SK-N-MC (cell line): ENCODE measurements around the gene SSBP2.

Experiments used
- DNase-seq: peaks from one replicate; pipeline ENCODE4 v3.0.0-alpha.2; 2011; ENCODE audit warnings: low read depth, low spot score
- H3K27ac ChIP-seq: fragments of 200-600 bp; sonication (generic); 2 replicates; pipeline ENCODE4 v1.5.1; 2016; ENCODE audit warnings: mixed run types
- H3K36me3 ChIP-seq: fragments of 200-600 bp; sonication (generic); 2 replicates; pipeline ENCODE4 v1.6.1; 2017; ENCODE audit warnings: antibody characterized with exemption, low read length, mixed read lengths; ENCODE audit not compliant: insufficient read depth
- H3K4me3 ChIP-seq: fragments of 200-600 bp; sonication (generic); 2 replicates; pipeline ENCODE4 v1.5.1; 2016
- H3K9ac ChIP-seq: fragments of 200-600 bp; sonication (generic); 2 replicates; pipeline ENCODE4 v1.8.0; 2017; ENCODE audit warnings: mixed run types, mixed read lengths; ENCODE audit not compliant: insufficient read length
- H3K9me3 ChIP-seq: fragments of 200-600 bp; sonication (generic); 2 replicates; pipeline ENCODE4 v1.6.1; 2017; ENCODE audit warnings: low read depth, mild to moderate bottlenecking, antibody characterized with exemption, low read length, moderate library complexity, mixed read lengths
- EZH2 ChIP-seq: fragments of 200-600 bp; sonication (generic); IDR thresholded peaks from one replicate; pipeline ENCODE4 v1.6.1; 2017; ENCODE audit warnings: antibody characterized with exemption
- FOXP2 ChIP-seq: optimal IDR thresholded peaks from 2 replicates; pipeline ENCODE3; 2011; ENCODE audit warnings: mild to moderate bottlenecking, moderate library complexity; ENCODE audit not compliant: insufficient read depth; ENCODE audit errors: extremely low read length, control extremely low read depth
- POLR2AphosphoS5 ChIP-seq: IDR thresholded peaks from 2 replicates; pipeline ENCODE4 v1.6.1; 2012; ENCODE audit warnings: mild to moderate bottlenecking, low read depth, low read length, borderline replicate concordance

SSBP2 gene

GRCh38 chr5:81544351-81545018 is 206.4 kb downstream of the SSBP2 start:
- no peak overlapping the region for H3K9ac ChIP-seq
- H3K4me3 ChIP-seq = no peak overlapping the region
- H3K9me3 ChIP-seq = no peaks in the 10 kb centered on the region
- TF ChIP-seq EZH2 = no peak
- no peak for TF ChIP-seq FOXP2
- no peak for TF ChIP-seq POLR2AphosphoS5
- H3K36me3 ChIP-seq = no peaks in the 10 kb centered on the region
- no peak for DNase-seq
- H3K27ac ChIP-seq = no peak overlapping the region

- no peak overlapping the region for H3K27ac ChIP-seq
- H3K36me3 ChIP-seq = no peaks in the 10 kb centered on the region
- no peaks in the 10 kb centered on the region for H3K9me3 ChIP-seq
- DNase-seq = no peak
- no peak overlapping the region for H3K4me3 ChIP-seq
- no peak for TF ChIP-seq FOXP2
- TF ChIP-seq EZH2 = no peak
- no peak for TF ChIP-seq POLR2AphosphoS5
- no peak overlapping the region for H3K9ac ChIP-seq
These were observed 208.7 kb downstream of the SSBP2 start for GRCh38 chr5:81542242-81542641.

- no peak for TF ChIP-seq EZH2
- TF ChIP-seq FOXP2 = no peak
- TF ChIP-seq POLR2AphosphoS5 = no peak
- DNase-seq = no peak
These were observed 212.9 kb downstream of the SSBP2 start for GRCh38 chr5:81537905-81538547.

GRCh38 chr5:81534441-81534840 is 216.5 kb downstream of the SSBP2 start:
- no peak overlapping the region for H3K27ac ChIP-seq
- no peaks in the 10 kb centered on the region for H3K36me3 ChIP-seq

More at GRCh38 chr5:81537905-81538547, 212.9 kb downstream of the SSBP2 start:
- no peaks in the 10 kb centered on the region for H3K36me3 ChIP-seq
- H3K9ac ChIP-seq = no peak overlapping the region
- no peak overlapping the region for H3K27ac ChIP-seq
- no peak overlapping the region for H3K4me3 ChIP-seq
- H3K9me3 ChIP-seq = no peaks in the 10 kb centered on the region

GRCh38 chr5:81533629-81534405 is 217.1 kb downstream of the SSBP2 start:
- no peak for TF ChIP-seq EZH2
- no peak for TF ChIP-seq FOXP2
- TF ChIP-seq POLR2AphosphoS5 = no peak
- H3K9me3 ChIP-seq = no peaks in the 10 kb centered on the region
- H3K4me3 ChIP-seq = no peak overlapping the region
- H3K36me3 ChIP-seq = no peaks in the 10 kb centered on the region
- no peak overlapping the region for H3K27ac ChIP-seq
- no peak for DNase-seq
- no peak overlapping the region for H3K9ac ChIP-seq

More at GRCh38 chr5:81534441-81534840, 216.5 kb downstream of the SSBP2 start:
- TF ChIP-seq FOXP2 = no peak
- no peak for TF ChIP-seq EZH2
- no peak for TF ChIP-seq POLR2AphosphoS5
- no peak for DNase-seq
- Histone ChIP-seq H3K9me3 (no peaks in the 10 kb centered on the region), H3K4me3 (no peak overlapping the region), H3K9ac (no peak overlapping the region)

- Histone ChIP-seq H3K27ac (no peak overlapping the region), H3K9me3 (no peaks in the 10 kb centered on the region), H3K36me3 (no peaks in the 10 kb centered on the region), H3K9ac (no peak overlapping the region), H3K4me3 (no peak overlapping the region)
- TF ChIP-seq POLR2AphosphoS5 (no peak), EZH2 (no peak), FOXP2 (no peak)
- DNase-seq = no peak
These were observed 220.0 kb downstream of the SSBP2 start for GRCh38 chr5:81530919-81531318.

GRCh38 chr5:81525690-81526089 is 225.2 kb downstream of the SSBP2 start:
- Histone ChIP-seq H3K4me3 (no peak overlapping the region), H3K9me3 (no peaks in the 10 kb centered on the region), H3K27ac (no peak overlapping the region)

GRCh38 chr5:81524015-81524414 is 226.9 kb downstream of the SSBP2 start:
- DNase-seq = no peak

More at GRCh38 chr5:81525690-81526089, 225.2 kb downstream of the SSBP2 start:
- no peak overlapping the region for H3K9ac ChIP-seq
- TF ChIP-seq POLR2AphosphoS5 (no peak), FOXP2 (no peak), EZH2 (no peak)
- no peaks in the 10 kb centered on the region for H3K36me3 ChIP-seq
- DNase-seq = no peak

More at GRCh38 chr5:81524015-81524414, 226.9 kb downstream of the SSBP2 start:
- Histone ChIP-seq H3K36me3 (no peaks in the 10 kb centered on the region), H3K27ac (no peak overlapping the region), H3K9me3 (no peaks in the 10 kb centered on the region), H3K4me3 (no peak overlapping the region), H3K9ac (no peak overlapping the region)
- TF ChIP-seq EZH2 (no peak), POLR2AphosphoS5 (no peak), FOXP2 (no peak)
